Naive thymus-derived CD4-positive, alpha-beta T cell (primary cell): ENCODE results near the gene GRIN2A. TPM values are rescaled to one million over a fixed set of nuclear protein-coding genes. Genes with fewer than 3 reads are reported as not detected.

ENCODE experiments used
- ATAC-seq: fragments of 150-1000 bp; cut with Tn5 transposase; 2 replicates; pipeline ENCODE4 v1.10.0; 2021; ENCODE audit warnings: mild to moderate bottlenecking, moderate library complexity
- CTCF ChIA-PET: fragments of 350-600 bp; sonication (Branson Sonifier 250); formaldehyde crosslinking; loops from one replicate; lab custom pipeline; 2021; ENCODE audit warnings: antibody characterized with exemption; lab: Charles Lee
- POLR2A ChIA-PET: fragments of 350-600 bp; sonication (Branson Sonifier 250); formaldehyde crosslinking; loops from one replicate; lab custom pipeline; 2021; ENCODE audit warnings: antibody characterized with exemption, inconsistent platforms; lab: Charles Lee
- DNase-seq, 9 donors: peaks; one replicate each; pipeline versions ENCODE4 v3.0.0 to v3.0.0-alpha.2; 2020 to 2022; ENCODE audit warnings: mixed read lengths in 1 of 9
- H3K27ac ChIP-seq: one replicate; pipeline ENCODE4 v1.7.0; 2013; ENCODE audit warnings: mild to moderate bottlenecking, low read depth, low read length, moderate library complexity
- H3K27me3 ChIP-seq, 2 donors: one replicate each; pipeline ENCODE4 v1.7.0; 2013; ENCODE audit warnings: low read length in 2 of 2, mild to moderate bottlenecking in 2 of 2, moderate library complexity in 2 of 2; ENCODE audit not compliant: control insufficient read depth in 2 of 2, insufficient read depth in 2 of 2
- H3K36me3 ChIP-seq, 3 experiments: 1 replicate in 2 of 3; 2 replicates in 1 of 3; pipeline ENCODE4 v1.7.0; 2013; ENCODE audit warnings: low read length in 3 of 3, mild to moderate bottlenecking in 3 of 3, moderate library complexity in 1 of 3; ENCODE audit not compliant: insufficient read depth in 3 of 3, control insufficient read depth in 2 of 3
- H3K4me1 ChIP-seq, 2 donors: one replicate each; pipeline ENCODE4 v1.7.0; 2013; ENCODE audit warnings: low read length in 2 of 2, mild to moderate bottlenecking in 2 of 2, moderate library complexity in 1 of 2; ENCODE audit not compliant: control insufficient read depth in 2 of 2, insufficient read depth in 2 of 2
- H3K4me3 ChIP-seq: 2 replicates; pipeline ENCODE4 v1.7.0; 2013; ENCODE audit warnings: mild to moderate bottlenecking, low read length
- H3K9me3 ChIP-seq, 3 experiments: 1 replicate in 2 of 3; 2 replicates in 1 of 3; pipeline ENCODE4 v1.7.0; 2013; ENCODE audit warnings: low read length in 3 of 3; ENCODE audit not compliant: control insufficient read depth in 2 of 3
- H3K27ac Mint-ChIP-seq, 9 donors: one replicate each; pipeline ENCODE4 v1.8.0; 2020 to 2022; ENCODE audit warnings: mixed read lengths in 9 of 9, mild to moderate bottlenecking in 8 of 9, moderate library complexity in 5 of 9, inconsistent platforms in 2 of 9
- H3K27me3 Mint-ChIP-seq, 5 donors: one replicate each; pipeline ENCODE4 v1.8.0; 2021 to 2022; ENCODE audit warnings: mixed read lengths in 5 of 5, mild to moderate bottlenecking in 1 of 5
- H3K36me3 Mint-ChIP-seq, 5 donors: one replicate each; pipeline ENCODE4 v1.8.0; 2020 to 2022; ENCODE audit warnings: mixed read lengths in 5 of 5, mild to moderate bottlenecking in 3 of 5, inconsistent platforms in 1 of 5
- H3K4me1 Mint-ChIP-seq, 7 donors: one replicate each; pipeline ENCODE4 v1.8.0; 2020 to 2022; ENCODE audit warnings: mixed read lengths in 7 of 7, mild to moderate bottlenecking in 3 of 7, inconsistent platforms in 1 of 7
- H3K4me3 Mint-ChIP-seq, 10 donors: one replicate each; pipeline ENCODE4 v1.8.0; 2020 to 2022; ENCODE audit warnings: mild to moderate bottlenecking in 10 of 10, mixed read lengths in 10 of 10, moderate library complexity in 6 of 10, inconsistent platforms in 2 of 10
- H3K9me3 Mint-ChIP-seq, 11 donors: one replicate each; pipeline ENCODE4 v1.8.0; 2020 to 2022; ENCODE audit warnings: mixed read lengths in 11 of 11, mild to moderate bottlenecking in 4 of 11, inconsistent platforms in 1 of 11, moderate library complexity in 1 of 11
- intact Hi-C, 2 donors: fragments of 100-400 bp; cut with micrococcal nuclease; formaldehyde crosslinking; loops; one replicate each; pipeline ENCODE4 v1.15.1; 2023
- polyA plus RNA-seq, 2 donors: library from polyadenylated mRNA; unstranded; fragments of 300-500 nt; fragmentation: Illumina TruSeq; gene quantifications; one replicate each; pipeline ENCODE4 v1.2.3, GENCODE V29; 2021
- total RNA-seq, 6 experiments: library from RNA in 5 of 6; stranded (reverse) in 5 of 6; gene quantifications; 1 replicate in 5 of 6; 2 replicates in 1 of 6; pipeline ENCODE4 v1.2.3 and lab custom pipeline; 2021 to 2026

Gene GRIN2A
- total and polyA plus RNA-seq, 7 experiments from 2014 or later = not detected

DNA sequence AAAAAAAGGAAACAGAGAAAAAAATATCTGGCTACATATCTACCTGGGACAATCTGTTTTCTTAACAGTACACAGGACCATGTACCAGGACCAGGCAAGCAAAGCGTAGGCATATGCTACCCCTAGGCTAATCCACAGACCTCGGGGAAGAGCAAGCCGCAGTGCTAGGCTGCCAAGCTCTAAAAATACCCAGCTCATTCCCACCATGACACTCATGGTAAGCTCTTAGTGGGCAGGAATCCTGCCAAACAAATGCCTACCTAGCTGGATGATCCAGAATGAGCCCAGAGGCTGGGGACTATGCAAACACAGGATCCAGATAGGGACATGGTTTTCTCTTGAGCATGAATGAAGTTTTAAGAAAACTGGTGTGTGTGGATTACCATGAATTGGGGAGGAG is 95.6 kb downstream of the GRIN2A start:
- ChIA-PET POLR2A (no interaction called here), CTCF (no interaction called here)
- intact Hi-C loops = no loop called here
- no peak overlapping the region for H3K27ac ChIP-seq
- no peaks in the 10 kb centered on the region for H3K36me3 ChIP-seq
- ATAC-seq (no peak), DNase-seq (no peak)
- Mint-ChIP-seq H3K9me3 (peaks cover 0 to 10% (median 2%) of the 10 kb centered on the region in 11 donors), H3K4me1 (no peaks in the 10 kb centered on the region), H3K27ac (no peak overlapping the region), H3K4me3 (no peak overlapping the region), H3K27me3 (peaks cover 0 to 22% (median 9%) of the 10 kb centered on the region in 5 donors), H3K36me3 (no peaks in the 10 kb centered on the region)
- H3K27me3 ChIP-seq = no peaks in the 10 kb centered on the region
- H3K9me3 ChIP-seq = no peaks in the 10 kb centered on the region
- H3K4me1 ChIP-seq = no peaks in the 10 kb centered on the region
- H3K4me3 ChIP-seq = no peak overlapping the region

DNA sequence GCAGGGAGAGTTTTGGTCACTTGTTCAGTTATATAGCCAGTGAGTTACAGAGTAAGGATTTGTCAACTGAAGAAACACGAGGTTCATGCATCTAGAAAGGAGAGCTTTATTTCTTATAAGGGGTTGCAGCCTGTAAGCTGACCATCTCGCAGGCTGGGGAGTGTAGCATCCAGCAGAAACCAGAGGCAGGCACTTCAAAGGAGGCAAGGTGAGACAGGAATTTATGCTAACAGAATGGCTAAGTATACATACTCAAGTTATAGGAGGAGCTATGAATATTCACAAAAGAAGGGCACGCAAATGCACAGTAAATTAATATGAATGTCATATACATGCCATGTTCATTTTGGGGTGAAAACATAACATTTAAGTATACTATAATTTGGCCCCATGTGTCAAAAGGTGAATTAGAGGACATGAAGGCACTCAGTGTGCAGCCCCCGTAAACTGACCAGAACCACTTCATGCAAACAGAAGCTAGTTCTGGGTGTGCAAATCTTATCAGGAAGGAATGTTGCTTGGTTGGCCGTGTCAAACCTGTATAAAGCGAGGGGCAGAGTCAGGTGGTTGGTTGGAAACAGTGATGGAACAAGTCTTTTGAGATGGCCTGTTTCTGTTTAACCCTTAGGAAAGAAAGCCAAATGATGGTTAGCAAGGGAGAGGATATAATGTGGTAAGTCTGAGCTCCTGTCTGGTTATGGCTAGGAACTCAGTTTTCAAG is 97.0 kb downstream of the GRIN2A start:
- intact Hi-C loops = no loop called here
- no peaks in the 10 kb centered on the region for H3K4me1 ChIP-seq
- Mint-ChIP-seq H3K4me3 (no peak overlapping the region), H3K9me3 (peaks cover 0 to 10% (median 2%) of the 10 kb centered on the region in 11 donors), H3K27ac (peak overlapping the region in 1 of 9 donors; percentile 32), H3K27me3 (peaks cover 0 to 22% (median 12%) of the 10 kb centered on the region in 5 donors), H3K36me3 (no peaks in the 10 kb centered on the region), H3K4me1 (no peaks in the 10 kb centered on the region)
- ATAC-seq (no peak), DNase-seq (no peak)
- no peaks in the 10 kb centered on the region for H3K36me3 ChIP-seq
- no peaks in the 10 kb centered on the region for H3K27me3 ChIP-seq
- H3K4me3 ChIP-seq = no peak overlapping the region
- no peaks in the 10 kb centered on the region for H3K9me3 ChIP-seq
- ChIA-PET CTCF (no interaction called here), POLR2A (no interaction called here)
- no peak overlapping the region for H3K27ac ChIP-seq

DNA sequence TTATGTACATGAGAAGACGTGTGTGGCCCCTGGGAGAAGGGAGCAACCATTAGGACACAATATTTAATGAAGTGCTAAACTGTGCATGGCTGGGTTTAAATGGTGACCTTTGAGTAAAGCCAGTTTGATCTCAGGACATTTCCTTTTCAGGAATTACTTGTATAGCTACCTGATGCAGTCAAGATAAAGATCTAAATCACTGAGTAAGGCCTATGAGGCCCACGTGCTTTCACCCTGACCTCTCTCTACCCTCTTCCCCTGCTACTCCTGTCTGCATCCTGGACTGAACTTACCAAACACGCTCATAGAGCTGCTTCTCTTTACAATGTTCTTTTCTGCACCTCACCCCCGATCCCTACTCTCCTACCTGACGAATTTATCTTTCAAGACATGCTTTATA is 98.9 kb downstream of the GRIN2A start:
- Mint-ChIP-seq H3K27me3 (peaks cover 0 to 16% (median 12%) of the 10 kb centered on the region in 5 donors), H3K36me3 (no peaks in the 10 kb centered on the region)

DNA sequence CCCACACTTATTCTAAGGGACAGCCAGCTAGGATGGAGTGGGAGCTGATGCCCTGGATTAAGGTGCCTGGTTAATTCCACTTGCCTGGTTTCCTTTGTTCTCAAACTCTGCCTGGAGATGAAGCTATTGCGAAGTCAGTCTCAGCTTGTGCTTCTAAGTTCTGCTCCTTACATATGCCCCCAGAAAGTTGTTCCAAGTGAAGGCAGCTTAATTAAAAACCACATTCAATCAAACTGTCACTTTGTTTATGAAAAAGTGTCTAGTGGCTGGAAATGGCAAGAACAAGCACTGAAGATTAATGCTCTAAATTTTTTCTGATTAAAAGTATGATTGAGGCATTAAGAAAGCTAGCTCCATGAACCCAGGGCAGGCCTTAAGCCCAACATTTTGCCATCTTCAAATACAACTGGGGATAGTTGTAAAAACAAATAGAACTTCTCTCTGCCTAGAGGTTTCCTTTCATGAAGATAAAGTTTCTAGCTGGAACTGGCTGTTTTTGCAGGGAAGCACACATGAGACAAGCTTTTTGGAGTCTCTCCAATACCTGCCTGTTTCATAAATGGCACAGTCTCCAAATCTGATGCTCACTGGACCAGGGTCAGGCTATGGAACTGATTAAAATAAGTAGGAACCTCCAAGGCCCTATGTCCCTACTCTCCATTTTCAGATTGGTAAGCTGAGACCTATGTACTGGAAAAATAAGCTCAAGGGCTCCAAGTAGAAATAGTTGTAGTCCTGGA is 100.9 kb downstream of the GRIN2A start:
- Histone ChIP-seq H3K4me1 (no peaks in the 10 kb centered on the region), H3K9me3 (no peaks in the 10 kb centered on the region), H3K4me3 (no peak overlapping the region), H3K27ac (no peak overlapping the region), H3K27me3 (no peaks in the 10 kb centered on the region), H3K36me3 (no peaks in the 10 kb centered on the region)
- DNase-seq (no peak), ATAC-seq (no peak)
- peaks cover 0 to 1% (median 0%) of the 10 kb centered on the region in 7 donors for H3K4me1 Mint-ChIP-seq
- no peaks in the 10 kb centered on the region for H3K36me3 Mint-ChIP-seq
- no peak overlapping the region for H3K27ac Mint-ChIP-seq
- POLR2A ChIA-PET = no interaction called here
- CTCF ChIA-PET = interaction anchor here (0.7 kb wide), 1 partner anchor 20 kb away, joined by 3 read pairs; no protein-coding TSS in a partner anchor
- H3K9me3 Mint-ChIP-seq = peaks cover 0 to 9% (median 1%) of the 10 kb centered on the region in 11 donors
- no peak overlapping the region for H3K4me3 Mint-ChIP-seq
- intact Hi-C loops = no loop called here
- peaks cover 0 to 13% (median 7%) of the 10 kb centered on the region in 5 donors for H3K27me3 Mint-ChIP-seq

More for the DNA sequence above, 98.9 kb downstream of the GRIN2A start:
- ATAC-seq (no peak), DNase-seq (no peak)
- Mint-ChIP-seq H3K4me3 (no peak overlapping the region), H3K27ac (no peak overlapping the region), H3K9me3 (peaks cover 0 to 7% (median 1%) of the 10 kb centered on the region in 11 donors), H3K4me1 (no peaks in the 10 kb centered on the region)
- no peak overlapping the region for H3K4me3 ChIP-seq
- no peaks in the 10 kb centered on the region for H3K27me3 ChIP-seq
- ChIA-PET POLR2A (no interaction called here), CTCF (no interaction called here)
- H3K9me3 ChIP-seq = no peaks in the 10 kb centered on the region
- no peak overlapping the region for H3K27ac ChIP-seq
- H3K4me1 ChIP-seq = no peaks in the 10 kb centered on the region
- intact Hi-C loops = no loop called here
- H3K36me3 ChIP-seq = no peaks in the 10 kb centered on the region

DNA sequence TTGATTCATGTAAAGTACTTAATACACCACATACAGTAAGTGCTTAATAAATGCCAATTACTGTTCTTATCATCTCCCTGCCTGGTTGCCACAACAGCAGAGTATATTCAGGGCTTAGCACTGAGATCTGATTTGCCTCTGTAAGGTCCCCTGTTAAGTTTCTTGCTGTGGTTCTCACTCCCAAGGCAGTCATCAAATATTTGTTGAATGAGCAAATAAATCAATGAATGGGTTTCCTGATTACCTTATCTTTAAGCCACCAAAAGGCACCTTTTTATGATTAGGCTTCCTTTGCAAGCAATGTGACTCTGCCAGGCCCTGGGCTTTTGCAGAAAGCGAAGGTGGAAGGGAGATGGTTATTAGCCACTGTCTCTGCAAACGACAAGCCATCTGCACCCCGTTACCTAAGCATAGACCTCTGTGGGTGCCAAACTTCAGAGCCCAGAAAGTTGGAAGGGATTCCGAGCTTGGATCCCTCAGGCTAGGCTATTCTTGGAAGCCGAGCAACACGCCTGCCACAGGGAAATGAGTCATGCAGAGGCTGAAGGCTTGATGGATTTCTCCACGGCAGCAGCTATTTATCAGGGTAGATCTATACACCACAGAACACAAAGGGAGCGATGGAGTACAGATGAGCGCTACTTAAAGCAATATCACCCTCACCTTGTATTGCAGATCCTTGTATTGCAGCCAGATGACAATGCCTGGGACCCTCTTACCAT is 102.0 kb downstream of the GRIN2A start:
- H3K27ac Mint-ChIP-seq = no peak overlapping the region
- Histone ChIP-seq H3K9me3 (no peaks in the 10 kb centered on the region), H3K4me3 (no peak overlapping the region), H3K4me1 (no peaks in the 10 kb centered on the region), H3K27me3 (no peaks in the 10 kb centered on the region), H3K27ac (no peak overlapping the region), H3K36me3 (no peaks in the 10 kb centered on the region)
- ChIA-PET CTCF (no interaction called here), POLR2A (no interaction called here)
- peaks cover 0 to 9% (median 3%) of the 10 kb centered on the region in 5 donors for H3K27me3 Mint-ChIP-seq
- intact Hi-C loops = no loop called here
- no peaks in the 10 kb centered on the region for H3K36me3 Mint-ChIP-seq
- H3K9me3 Mint-ChIP-seq = peaks cover 0 to 8% (median 2%) of the 10 kb centered on the region in 11 donors
- no peak overlapping the region for H3K4me3 Mint-ChIP-seq
- no peak for ATAC-seq
- peaks cover 0 to 1% (median 0%) of the 10 kb centered on the region in 7 donors for H3K4me1 Mint-ChIP-seq
- DNase-seq = no peak

DNA sequence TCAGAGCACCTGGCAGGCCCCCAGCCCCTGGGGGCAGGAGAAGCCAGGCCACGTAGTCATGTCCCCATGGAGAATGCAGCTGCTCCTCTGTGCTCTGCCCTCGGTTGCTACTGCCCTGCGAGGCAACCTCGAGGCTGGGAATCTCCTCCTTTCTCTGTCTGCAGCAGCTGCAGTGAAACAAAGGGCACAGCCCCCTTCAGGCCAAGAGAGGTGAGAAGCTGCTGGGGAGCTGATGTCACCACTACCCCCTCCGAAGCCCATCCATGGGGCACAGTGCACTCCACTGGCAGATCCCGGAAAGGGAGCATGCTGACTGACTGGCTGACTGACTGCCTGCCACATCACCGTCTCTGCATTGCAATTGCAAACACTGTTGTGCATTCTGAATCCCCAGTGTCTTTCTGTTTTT is 103.7 kb downstream of the GRIN2A start:
- no peaks in the 10 kb centered on the region for H3K9me3 ChIP-seq
- Mint-ChIP-seq H3K27me3 (peaks cover 0 to 9% (median 3%) of the 10 kb centered on the region in 5 donors), H3K9me3 (peaks cover 0 to 8% (median 2%) of the 10 kb centered on the region in 11 donors), H3K4me3 (no peak overlapping the region), H3K4me1 (peaks cover 0 to 1% (median 0%) of the 10 kb centered on the region in 7 donors), H3K27ac (no peak overlapping the region), H3K36me3 (no peaks in the 10 kb centered on the region)
- no peak for ATAC-seq
- CTCF ChIA-PET = no interaction called here
- no peak for DNase-seq
- no peak overlapping the region for H3K4me3 ChIP-seq
- no peak overlapping the region for H3K27ac ChIP-seq
- no peaks in the 10 kb centered on the region for H3K4me1 ChIP-seq
- POLR2A ChIA-PET = no interaction called here
- H3K36me3 ChIP-seq = no peaks in the 10 kb centered on the region
- intact Hi-C loops = no loop called here
- H3K27me3 ChIP-seq = no peaks in the 10 kb centered on the region
